ENCODE results near the gene OR52K2. TPM values are rescaled to one million over a fixed set of nuclear protein-coding genes. Genes with fewer than 3 reads are reported as not detected.

The OR52K2 gene
- total and polyA plus RNA-seq, 9 of the 15 experiments (the other 6 are each of a cell fraction or from before 2014, with no cell fraction given), result not detected

- ATAC-seq, result no peak
- no peaks in the 10 kb centered on the region for H4K20me1 ChIP-seq (replicated peaks; ENCODE audit: control insufficient read depth, insufficient read depth, low read length)
Measured at GRCh38 chr11:4460151-4460550, 11.1 kb downstream of the OR52K2 start.

More at GRCh38 chr11:4460151-4460550, 11.1 kb downstream of the OR52K2 start:
- no peak overlapping the region for H3K9ac ChIP-seq (ENCODE audit: insufficient read depth in 1 of 2, low read depth in 2 of 2, low read length in 2 of 2)
- POLR2A ChIA-PET, result no interaction called here
- TF ChIP-seq EP400 (IDR thresholded peaks at IDR 0.05) (no peak), IRF2 (CRISPR knock-in tag; IDR thresholded peaks at IDR 0.05) (no peak), NFXL1 (CRISPR knock-in tag; IDR thresholded peaks at IDR 0.05) (no peak), YBX1 (IDR thresholded peaks at IDR 0.05) (no peak), ID3 (CRISPR knock-in tag; IDR thresholded peaks at IDR 0.05) (no peak), ID3 (tag; IDR thresholded peaks at IDR 0.05) (no peak), PHB (CRISPR knock-in tag; IDR thresholded peaks at IDR 0.05) (no peak), KDM5B (IDR thresholded peaks at IDR 0.05; ENCODE audit: insufficient replicate concordance, low read depth, low read length) (no peak), ATF7 (IDR thresholded peaks at IDR 0.05) (no peak)
- no peak for DNase-seq (ENCODE audit: extremely low read depth in 1 of 4, low spot score in 3 of 4)
- CTCF ChIA-PET (ENCODE audit: low intra/inter-chr PET ratio), result no interaction called here
- FAIRE-seq, result no peak
- no peaks in the 10 kb centered on the region for H3K9me3 ChIP-seq (replicated peaks; ENCODE audit: control insufficient read depth, insufficient read depth, low read depth, low read length)
- H3K4me1 ChIP-seq (replicated peaks in 1 of 2; ENCODE audit: control insufficient read depth in 2 of 2, insufficient read depth in 2 of 2, low read length in 2 of 2), result no peaks in the 10 kb centered on the region
- in situ Hi-C loops (cut with MboI) (no loop called here), intact Hi-C loops (cut with micrococcal nuclease) (no loop called here)
- no peak overlapping the region for H2AFZ ChIP-seq (ENCODE audit: low read depth, low read length)
- H3K79me2 ChIP-seq (ENCODE audit: control insufficient read depth, insufficient read depth, low read length), result no peaks in the 10 kb centered on the region
- 0% methylated on average over 4 of the region's 4 CpGs for WGBS (ENCODE audit: insufficient coverage, low coverage, missing lambda C conversion rate)
- BruUV-seq (replicated peaks), result no TSS peak
- H3K27ac ChIP-seq (ENCODE audit: extremely low read depth, low read depth, low read length), result no peak overlapping the region
- H3K4me2 ChIP-seq (ENCODE audit: insufficient read depth, low read length), result no peak overlapping the region
- H3K27me3 ChIP-seq (ENCODE audit: control insufficient read depth in 2 of 2, insufficient read depth in 2 of 2, low read length in 2 of 2), result peaks cover 0 to 4% of the 10 kb centered on the region in 2 experiments; a peak in 2 of 5 replicates
- no peaks in the 10 kb centered on the region for H3K36me3 ChIP-seq (ENCODE audit: control insufficient read depth, insufficient read depth, low read length)
- no peak overlapping the region for H3K4me3 ChIP-seq
- H3K9me1 ChIP-seq (ENCODE audit: control insufficient read depth, insufficient read depth, low read length), result no peaks in the 10 kb centered on the region

Data from K562 (cell line).